ENCODE measurements around the gene PIP4K2C.
"Not testable (repeated sequence)": the region's sequence is repeated elsewhere in the genome, so short reads cannot be mapped to it uniquely, and the experiment has no call there.

The PIP4K2C gene

DNA sequence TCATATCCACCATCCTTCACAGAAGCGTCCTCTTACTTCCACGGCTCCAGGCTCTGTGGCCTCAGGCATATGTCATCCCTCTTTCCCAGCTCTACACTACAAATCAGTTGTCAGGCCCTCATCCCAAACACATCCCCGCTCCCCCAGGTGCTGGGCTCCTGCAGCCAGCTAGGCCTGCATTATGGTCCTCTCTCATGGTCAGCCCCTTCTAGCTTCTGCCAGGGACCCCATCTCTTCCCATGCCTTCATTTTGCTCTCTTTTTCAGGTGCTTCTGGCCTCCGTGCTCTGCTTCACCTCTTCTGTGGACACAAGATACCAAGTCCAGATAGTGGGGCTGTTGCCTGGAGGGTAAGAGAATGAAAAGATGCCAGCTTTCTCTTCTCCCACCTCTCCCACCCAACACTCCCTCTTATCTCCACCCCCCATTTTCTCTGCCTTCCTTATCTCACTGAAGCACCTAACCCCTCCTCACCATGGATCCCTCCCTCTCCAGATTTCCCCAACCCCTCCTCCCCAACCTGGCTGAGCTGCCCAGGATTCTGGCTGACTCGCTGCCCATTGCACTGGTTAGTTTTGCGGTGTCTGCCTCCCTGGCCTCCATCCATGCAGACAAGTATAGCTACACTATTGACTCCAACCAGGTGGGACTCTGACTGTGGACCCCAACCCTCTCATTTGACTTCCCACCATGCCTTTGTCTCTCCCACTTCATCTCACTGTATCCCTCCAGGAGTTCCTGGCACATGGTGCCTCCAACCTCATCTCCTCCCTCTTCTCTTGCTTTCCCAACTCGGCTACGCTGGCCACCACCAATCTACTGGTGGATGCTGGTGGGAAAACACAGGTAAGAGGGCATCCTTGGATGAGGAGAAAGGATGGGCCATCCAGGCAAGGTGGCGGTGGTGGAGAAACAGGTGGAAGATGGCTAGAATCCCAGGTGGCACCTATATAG is 31.6 kb downstream of the PIP4K2C start:
- DNase-seq = no peak

DNA sequence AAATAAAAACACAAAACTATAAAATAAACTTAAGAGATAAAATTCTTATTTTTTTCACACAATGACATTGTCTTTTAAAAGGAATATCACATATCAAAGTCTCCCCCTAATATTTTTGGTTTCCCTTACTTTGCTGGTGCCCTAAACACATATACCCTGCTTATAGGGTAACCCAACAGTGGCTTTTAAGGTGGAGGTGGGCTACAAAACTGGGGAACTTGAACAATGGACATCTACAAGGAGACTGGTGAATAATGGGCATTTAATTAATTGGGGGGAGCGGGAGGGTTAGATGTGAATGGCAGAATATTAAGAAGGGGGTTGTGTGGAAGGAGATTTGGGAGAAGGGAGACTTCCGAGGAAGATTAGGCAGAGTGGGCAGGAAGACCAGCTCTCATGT is 32.4 kb downstream of the PIP4K2C start:
- no peak for DNase-seq

DNA sequence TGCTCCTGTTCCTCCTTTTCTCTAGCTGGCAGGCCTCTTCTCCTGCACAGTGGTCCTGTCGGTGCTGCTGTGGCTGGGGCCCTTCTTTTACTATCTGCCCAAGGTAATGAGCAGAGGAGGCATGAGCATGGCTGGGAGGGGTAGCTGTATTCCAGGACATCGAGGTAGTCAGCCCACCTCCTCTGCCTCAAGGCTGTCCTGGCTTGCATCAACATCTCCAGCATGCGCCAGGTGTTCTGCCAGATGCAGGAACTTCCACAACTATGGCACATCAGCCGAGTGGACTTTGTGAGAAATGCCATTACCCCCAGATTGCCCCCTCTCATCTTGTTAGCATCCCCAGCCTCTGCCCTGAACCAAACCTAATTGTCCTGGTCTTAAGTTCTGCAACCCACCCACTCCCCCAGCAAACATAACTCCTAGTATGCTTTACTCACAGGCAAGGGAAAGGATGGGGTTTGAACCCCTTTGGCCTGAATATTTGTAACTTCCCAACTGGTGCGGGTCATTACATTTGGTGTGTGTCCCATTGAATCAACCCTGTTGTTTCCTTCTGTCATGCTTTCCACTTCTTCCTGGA is 32.9 kb downstream of the PIP4K2C start:
- no peak for DNase-seq

DNA sequence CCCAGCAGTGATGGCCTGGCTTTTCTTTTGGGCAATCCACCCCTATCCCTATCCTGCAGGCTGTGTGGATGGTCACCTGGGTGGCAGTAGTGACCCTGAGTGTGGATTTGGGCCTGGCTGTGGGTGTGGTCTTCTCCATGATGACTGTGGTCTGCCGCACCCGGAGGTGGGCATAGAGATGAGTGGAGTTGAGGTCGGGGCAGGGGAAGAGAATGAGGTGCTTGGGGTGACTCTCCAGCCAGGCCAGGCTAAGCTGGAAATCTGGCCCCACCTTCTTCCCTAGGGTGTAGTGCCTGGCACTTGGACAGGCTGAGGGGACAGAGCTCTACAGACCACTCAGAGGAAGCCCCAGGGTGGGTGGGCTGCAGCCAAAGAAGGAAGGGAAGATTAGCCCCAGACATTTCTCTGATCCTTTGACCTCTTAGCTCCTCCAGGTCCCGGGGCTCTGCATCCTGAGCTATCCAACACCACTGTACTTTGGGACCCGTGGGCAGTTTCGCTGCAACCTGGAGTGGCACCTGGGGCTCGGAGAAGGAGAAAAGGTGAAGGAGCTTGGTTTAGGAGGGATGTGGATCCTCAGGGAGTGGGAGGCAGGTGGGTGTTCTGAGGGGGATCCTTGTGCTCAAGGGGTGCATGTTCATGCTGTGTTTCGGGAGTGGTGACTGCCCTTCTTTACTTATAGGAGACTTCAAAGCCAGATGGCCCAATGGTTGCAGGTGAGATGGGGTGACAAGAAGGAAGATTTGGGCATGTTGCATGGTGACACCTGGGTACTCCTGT is 33.6 kb downstream of the PIP4K2C start:
- no peak for DNase-seq

DNA sequence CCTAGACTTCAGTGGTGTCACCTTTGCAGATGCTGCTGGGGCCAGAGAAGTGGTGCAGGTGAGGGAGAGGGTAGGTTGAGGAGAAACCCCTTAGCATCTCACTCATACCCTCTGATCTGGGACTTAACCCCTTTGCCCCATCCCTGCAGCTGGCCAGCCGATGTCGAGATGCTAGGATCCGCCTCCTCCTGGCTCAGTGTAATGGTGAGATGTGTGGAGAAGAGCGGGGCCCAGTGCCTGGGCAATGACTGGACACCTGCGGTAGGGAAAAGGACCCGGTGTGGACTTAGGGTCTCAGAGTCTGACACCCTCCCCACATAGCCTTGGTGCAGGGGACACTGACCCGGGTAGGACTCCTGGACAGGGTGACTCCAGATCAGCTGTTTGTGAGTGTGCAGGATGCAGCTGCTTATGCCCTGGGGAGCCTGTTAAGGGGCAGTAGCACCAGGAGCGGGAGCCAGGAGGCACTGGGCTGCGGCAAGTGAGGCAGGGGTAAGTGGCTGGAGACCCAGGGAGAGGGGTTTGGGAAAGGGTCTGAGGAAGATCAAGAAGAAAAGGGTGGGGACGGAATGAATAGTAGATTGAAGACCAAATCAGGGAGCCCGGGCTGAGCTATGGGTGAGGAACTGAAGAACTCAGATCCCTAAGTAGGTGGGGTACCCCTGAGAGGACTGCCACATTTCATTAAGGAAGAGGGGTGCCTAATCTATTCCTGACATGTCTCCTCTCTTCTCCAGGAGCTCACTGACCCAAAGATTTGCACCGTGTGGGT is 34.5 kb downstream of the PIP4K2C start:
- DNase-seq = no peak

DNA sequence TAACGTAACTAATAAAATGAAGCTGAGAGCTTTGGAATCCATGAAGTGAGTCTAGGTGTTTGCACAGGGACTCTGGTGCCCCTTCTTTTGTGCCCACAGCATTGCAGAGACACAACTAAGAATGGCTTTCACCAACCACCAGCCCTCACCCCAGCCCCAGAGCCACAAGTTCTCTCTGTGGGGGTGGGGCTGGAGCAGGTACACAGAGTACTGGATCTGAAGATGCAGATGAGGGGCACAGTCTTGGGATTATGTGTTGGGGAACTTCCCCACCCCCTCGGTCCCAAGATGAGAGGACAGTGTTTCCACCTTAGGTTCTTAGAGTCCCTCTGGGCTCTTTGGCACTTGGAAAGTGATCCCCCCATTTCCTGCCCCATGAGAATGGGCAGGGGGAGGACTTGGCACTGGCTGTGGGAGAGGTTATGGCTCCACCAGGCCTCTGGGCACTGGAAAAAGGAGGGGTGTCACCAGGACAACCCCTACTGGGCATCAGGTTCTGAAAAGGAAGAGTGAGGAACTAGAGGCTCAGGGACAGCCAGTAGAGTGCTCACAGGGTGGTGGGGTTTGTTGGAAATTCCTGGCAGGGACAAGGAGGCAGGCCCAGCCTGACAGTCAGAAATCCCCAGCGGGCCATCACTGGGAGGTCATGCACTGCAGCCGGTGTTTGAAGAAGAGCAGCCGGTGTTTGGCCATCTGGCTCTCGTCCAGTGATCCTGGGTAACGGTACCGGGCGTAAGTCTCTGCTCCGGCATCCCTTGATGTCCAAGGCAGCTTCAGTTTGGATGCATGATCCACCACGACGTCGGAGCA is 35.3 kb downstream of the PIP4K2C start:
- no peak for DNase-seq

DNA sequence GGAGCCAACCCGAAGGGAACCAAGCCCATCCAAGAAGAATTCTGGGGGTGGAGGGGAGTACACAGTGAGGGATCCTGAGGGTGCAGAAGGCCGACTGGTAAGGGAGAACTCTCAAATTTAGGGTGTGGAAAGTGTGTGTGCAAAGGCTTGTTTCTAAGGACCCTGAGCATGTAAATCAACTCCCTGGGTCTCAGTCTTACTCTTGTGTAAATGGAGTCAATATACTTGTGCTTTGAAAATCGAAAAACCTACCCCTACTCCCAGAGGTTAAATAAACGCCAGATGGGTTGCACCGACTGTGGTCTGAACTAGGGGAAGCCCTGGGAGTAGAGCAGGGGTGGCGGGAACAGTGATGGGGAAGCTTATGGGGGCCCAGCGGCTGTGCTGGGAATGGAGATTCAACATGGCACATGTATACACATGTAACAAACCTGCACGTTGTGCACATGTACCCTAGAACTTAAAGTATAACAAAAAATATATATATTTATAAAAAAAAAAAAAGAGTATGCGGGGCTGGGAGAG is 36.0 kb downstream of the PIP4K2C start:
- DNase-seq = no peak

DNA sequence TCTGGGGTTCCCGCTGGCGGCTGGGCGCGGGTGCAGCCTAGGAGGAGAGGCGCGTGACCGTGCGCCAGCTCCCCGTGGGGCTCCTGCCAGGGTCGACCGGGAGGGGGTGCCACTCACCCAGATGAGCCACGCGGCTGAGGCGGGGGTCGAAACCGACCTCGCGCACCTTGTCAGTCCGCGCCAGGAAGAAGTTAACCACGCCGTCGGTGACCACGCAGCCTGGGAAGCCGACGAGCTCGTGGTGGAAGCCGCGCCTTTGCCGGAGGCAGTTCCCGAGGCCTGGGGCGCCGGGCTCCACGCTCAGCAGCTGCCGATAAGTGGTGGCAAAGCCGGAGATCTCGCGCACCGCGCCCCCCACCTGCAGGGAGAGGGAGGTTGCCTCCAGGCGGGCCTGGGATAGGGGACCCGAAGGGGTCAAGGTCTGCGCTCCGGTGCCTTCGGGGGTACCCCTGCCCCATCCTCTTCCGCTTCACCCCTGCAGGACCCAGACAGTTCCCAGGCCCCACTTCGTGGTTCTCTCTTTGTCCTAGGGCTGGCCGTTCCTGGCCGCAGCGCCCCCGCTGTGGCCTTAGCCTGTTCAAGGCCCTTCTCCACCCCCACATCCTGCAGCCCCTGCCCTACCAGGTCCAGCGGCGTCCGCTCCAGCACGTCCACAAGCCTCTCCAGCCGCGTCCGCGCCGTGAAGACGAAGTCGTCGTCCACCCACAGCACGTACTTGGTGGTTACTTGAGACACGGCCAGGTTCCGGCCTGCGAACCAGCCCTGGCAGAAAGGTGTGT is 36.7 kb downstream of the PIP4K2C start:
- DNase-seq = no peak

DNA sequence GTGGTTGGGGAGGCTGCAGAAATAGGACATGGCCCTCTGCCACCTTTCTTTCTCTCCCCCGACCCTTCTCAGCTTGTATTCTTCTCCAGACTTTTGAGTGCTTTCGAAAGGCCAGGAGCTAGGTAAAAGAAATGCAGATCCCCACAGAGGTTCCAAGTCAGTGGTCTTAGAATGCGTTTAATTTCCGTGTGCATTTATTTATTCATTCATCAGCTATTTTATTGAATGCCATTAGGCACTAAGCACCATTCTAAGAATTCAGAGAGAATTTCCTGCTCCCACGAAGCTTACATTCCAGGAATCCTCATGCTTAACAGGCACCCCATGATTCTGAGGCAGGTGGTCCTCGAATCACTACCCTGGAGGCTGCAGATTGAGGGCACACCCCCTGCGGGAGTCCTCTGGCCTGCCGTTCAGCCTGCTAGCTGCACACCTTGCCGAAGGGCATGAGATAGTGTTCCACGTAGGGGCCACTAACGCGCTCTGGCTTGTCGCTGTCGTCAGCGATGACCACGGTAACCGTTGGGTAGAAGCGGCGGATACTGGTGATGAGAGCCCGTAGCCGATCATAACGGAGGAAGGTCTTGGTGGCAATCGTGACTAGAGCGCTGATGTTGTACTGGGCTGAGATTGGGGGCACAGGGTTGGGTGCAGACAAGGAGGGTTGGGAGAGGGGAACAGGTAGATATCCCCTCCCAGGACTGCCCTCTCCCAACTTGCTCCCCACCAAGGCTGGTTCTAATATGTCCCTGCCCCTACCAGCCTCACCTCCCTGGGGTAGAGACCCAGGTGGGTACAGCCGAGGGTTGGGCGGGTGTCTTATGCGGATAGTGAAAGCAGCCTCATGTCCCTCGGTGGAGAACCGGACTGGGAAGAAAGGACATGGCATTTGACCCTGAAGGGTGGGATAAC is 37.5 kb downstream of the PIP4K2C start:
- no peak for DNase-seq

DNA sequence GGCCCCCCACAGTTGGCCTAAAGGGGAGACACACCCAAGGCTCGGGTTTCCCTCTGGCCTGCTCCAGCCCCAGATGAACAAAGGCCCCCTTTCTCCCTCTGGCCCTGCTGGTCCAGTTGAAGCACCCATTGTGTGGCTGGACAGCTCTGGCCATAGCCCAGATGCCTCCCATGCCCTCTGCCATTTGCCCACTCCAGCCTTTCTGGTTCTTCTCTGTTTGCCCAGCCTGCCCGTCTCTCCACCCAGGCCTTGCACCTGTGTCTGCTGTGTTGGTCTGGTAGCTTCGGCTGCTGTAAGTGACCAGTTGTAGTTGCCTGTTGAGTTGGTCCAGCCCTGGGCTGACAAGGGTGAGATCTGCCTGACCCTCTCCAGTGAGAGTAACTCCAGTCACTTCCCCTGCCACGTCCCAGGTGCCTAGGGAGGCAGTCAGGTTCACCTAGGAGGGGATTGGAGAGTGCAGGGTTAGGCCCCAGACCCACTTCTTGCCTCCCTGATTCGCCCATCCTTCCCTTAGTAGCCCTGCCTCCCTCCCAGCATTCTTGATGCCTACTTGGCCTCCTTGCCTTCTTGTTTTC is 39.0 kb downstream of the PIP4K2C start:
- DNase-seq = no peak

DNA sequence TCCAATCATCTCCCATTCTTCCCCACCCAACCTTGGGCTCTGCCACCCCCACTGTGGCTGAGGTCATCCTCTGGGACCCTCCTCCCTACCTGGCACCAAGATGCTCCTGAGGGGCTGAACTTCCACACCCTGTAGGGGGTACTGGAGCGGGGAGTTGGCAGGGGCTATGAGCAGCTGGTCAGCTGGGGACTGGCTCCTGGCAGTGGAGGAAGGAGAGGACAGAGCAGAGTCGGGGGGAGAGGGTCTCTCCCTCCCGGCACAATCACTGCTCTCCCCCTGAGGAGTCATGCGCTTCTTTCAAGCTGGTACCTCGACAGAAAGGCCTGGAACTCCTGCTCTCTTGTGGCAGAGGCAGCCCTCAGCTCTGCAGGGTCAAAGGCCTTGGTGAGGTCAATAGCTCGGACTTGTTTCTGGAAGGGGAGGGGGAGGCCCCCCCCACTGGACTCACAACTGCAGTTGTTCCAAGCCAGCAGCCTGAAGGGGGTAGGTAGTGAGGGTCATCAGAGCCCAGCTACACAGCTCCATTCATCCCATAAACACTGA is 40.0 kb downstream of the PIP4K2C start:
- DNase-seq = no peak

DNA sequence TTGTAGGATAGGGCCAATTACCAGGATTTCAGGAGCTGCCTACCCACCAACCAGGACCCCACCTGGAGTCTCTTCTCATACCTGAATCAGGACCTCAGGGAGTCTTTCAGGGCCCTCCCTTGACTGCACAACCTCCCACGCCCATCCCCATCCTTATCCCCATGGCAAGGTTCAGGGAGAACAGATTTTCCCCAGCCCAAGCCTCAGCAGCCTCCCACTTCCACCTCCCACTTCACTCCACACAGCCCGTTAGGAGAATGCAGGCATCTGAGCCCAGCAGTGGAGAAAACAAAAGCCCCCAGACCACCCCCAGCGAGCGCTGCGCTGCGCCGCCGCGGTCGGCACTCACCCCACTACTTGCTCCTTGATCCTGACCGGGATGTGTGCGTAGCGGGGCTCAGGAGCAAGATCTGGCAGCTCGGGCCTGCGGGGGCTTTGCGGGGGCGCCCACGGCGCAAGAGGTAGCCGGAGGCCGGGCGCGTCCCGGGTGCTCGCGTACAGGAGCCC is 40.6 kb downstream of the PIP4K2C start:
- no peak for DNase-seq

DNA sequence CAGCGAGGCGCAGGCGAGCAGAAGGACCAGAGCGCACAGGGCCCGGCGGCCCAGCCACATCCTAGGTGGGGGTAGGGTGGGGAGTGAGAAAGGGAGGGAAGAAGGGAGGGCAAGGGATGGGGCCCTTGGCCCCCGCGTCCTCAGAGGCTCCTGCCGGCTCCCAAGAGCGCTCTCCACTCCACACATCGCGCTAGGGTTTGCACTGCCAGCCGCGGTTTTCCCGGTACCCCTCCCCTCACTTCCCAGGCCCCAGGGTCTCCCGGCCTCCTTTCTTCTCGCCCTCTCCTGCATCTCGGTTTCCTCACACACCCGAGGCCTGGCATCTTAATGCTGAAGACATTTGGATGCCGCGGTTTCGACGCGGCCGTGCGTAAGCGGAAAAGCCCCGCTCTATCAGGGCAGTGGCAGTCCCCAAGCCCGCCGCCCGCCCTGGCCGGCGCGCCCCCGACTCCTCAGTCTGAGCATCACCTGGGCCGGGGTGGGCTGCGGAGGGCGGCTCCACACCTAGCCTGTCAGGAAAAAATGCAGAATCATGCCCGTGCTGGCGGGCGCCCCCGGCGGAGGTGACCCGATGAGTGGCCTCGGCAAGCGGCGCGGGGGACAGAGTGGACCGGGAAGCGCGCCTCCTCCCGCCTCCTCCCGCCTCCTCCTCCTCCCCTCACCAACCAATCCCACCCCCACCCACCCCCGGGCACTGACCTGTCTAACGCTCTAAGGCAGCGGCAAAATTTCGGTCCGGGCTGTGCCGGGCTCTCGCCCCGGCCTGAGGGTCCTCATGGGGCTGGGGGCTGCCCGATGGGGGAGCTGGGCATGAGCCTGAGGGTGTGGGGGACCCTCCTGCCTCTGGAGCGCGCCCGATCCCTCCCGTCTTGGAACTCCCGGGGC is 41.3 kb downstream of the PIP4K2C start:
- peak; percentile 17 for DNase-seq

DNA sequence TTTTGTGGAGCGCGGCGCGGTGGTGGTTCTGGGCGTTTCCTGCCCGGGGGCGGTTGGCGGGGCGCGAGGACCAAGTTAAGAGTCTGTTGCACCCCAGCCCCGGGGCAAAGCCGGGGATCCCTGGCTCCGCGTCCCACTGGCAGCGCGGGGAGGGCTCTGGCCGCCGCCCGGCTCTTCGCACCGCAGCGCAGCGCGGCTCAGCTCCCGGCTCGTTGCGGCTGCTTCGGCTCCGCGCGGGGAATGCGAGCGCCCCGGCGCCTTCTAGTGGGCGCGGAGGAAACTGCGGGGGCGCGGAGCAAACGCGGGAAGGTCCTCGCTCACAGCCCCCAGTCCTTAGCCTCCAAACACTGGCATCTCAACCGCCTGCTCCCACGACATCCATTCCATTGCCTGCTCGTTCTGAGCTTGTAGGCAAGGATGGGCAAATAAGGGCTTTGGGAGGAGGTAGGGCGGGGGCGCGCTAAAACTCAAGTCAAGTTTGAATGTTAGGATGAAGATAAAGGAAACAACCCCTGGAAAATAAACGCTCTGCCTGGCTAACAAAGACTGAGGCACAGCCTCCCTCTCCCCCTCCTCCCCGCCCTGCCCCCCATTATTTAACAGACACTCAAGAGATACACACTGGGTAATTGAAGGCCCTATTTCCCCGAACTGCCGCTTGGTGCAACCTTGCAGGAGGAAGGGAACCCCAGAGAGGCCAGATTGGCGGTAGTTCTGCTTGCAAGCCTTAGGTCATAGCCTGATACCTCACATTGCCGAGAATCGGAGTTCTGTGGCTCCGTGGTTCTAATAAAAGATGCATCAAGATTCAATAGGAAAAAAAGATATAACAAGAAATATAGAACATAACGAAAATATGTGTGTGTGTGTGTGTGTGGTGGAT is 42.2 kb downstream of the PIP4K2C start, which contains the start of gene B4GALNT1:
B4GALNT1 (minus strand) TSS at position 244 of the 883 bp plus-strand sequence. CDS start 1,069 bp downstream, outside the sequence.
- peak; percentile 51 for DNase-seq

DNA sequence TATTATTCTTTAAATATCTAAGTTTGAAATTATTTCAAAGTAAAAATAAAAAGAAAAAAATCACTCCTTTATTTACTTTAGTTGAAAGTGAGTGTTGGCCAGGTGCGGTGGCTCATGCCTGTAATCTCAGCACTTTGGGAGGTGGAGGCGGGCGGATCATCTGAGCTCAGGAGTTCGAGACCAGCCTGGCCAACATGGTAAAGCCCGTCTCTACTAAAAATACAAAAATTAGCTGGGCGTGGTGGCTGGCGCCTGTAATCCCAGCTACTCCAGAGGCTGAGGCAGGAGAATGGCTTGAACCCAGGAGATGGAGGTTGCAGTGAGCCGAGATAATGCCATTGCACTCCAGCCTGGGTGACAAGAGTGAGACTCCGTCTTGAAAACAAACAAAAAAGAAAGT is 45.7 kb downstream of the PIP4K2C start:
- not testable (repeated sequence) for DNase-seq

DNA sequence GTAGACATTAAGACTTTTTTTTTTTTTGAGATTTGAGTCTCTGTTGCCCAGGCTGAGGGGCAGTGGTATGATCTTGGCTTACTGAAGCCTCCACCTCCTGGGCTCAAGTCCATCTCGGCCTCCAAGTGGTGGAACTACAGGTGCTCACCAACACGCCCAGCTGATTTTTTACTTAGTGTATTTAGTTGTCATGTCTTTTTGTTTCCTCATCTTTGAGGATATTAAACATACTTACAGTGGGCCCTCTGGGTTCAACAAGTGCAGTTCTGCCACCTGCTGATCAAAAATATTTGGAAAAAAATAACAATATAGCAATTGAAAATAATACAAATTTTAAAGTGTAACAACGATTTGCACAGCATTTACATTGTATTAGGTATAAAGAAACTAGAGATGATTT is 46.4 kb downstream of the PIP4K2C start:
- no peak for DNase-seq
